ENCODE results near the gene SCAMP1. TPM values are rescaled to one million over a fixed set of nuclear protein-coding genes. Genes with fewer than 3 reads are reported as not detected.

Gene SCAMP1
- total and polyA plus RNA-seq, 2 of the 13 experiments (the other 11 are each of a cell fraction or from before 2014, with no cell fraction given), result 18.2 to 33.7 TPM

DNA sequence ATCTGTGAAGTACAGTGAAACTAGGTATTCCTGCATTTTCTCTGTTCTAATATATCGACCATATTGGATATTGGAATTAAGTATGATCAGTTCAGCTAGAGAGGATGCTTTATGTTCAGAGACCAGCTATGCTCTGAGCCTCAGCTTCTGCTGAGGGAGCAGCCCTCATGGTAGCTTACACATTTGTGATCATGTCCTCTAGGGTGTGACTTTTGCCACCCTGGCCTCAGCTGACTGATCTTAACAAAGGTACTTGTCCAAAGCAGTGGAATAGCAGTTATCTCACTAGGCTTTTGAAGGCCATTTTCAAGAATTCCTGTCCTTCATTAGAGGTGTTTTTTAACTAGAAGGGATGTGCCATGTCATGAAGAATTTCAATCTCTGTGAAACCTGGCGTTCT is 9.3 kb downstream of the SCAMP1 start:
- Histone ChIP-seq H3K4me3 (replicated peaks in 1 of 3; ENCODE audit: insufficient read depth in 1 of 3, low read depth in 2 of 3, low read length in 3 of 3) (no peak overlapping the region), H3K27ac (ENCODE audit: extremely low read length, insufficient read depth, low read length) (no peak overlapping the region), H3K36me3 (replicated peaks in 1 of 2; ENCODE audit: control insufficient read depth in 1 of 2, insufficient read depth in 2 of 2, low read length in 2 of 2) (no peaks in the 10 kb centered on the region), H3K9me3 (ENCODE audit: low read length) (no peaks in the 10 kb centered on the region), H3K4me1 (ENCODE audit: insufficient read depth, low read length) (no peaks in the 10 kb centered on the region), H3K4me2 (ENCODE audit: low read depth, low read length) (no peak overlapping the region), H3K79me2 (ENCODE audit: insufficient read depth, low read length) (peaks cover 47% of the 10 kb centered on the region), H2AFZ (ENCODE audit: low read length) (no peak overlapping the region), H3K27me3 (ENCODE audit: control insufficient read depth in 1 of 2, insufficient read depth in 2 of 2, low read length in 2 of 2) (no peaks in the 10 kb centered on the region), H3K9ac (ENCODE audit: insufficient read depth, low read depth, low read length) (no peak overlapping the region), H4K20me1 (ENCODE audit: insufficient read depth, low read length) (no peaks in the 10 kb centered on the region)
- ChIA-PET CTCF (ENCODE audit: low intra/inter-chr PET ratio, low total read pairs) (no interaction called here), POLR2A (no interaction called here)
- FAIRE-seq (no peak), ATAC-seq (no peak), DNase-seq (ENCODE audit: low spot score) (no peak)
- BruUV-seq (replicated peaks), result no TSS peak
- in situ Hi-C loops (cut with HindIII; ENCODE audit: extremely low pct_ligation_motif_present, low pct_unique_long_range_greater_than_20kb) (no loop called here), intact Hi-C loops (cut with micrococcal nuclease; ENCODE audit: unreplicated experiment) (no loop called here)
- 96% methylated on average over 2 of the region's 2 CpGs for WGBS (ENCODE audit: low lambda C conversion rate)
- TF ChIP-seq ZNF543 (CRISPR knock-in tag; IDR thresholded peaks at IDR 0.05) (no peak), KDM3A (CRISPR knock-in tag; IDR thresholded peaks at IDR 0.05; ENCODE audit: low read depth) (no peak), TSC22D2 (CRISPR knock-in tag; IDR thresholded peaks at IDR 0.05; ENCODE audit: borderline replicate concordance) (no peak), ZSCAN31 (CRISPR knock-in tag; IDR thresholded peaks at IDR 0.05; ENCODE audit: low read depth) (no peak), PHF5A (CRISPR knock-in tag; IDR thresholded peaks at IDR 0.05; ENCODE audit: low read depth, unreplicated experiment) (no peak), ZNF761 (CRISPR knock-in tag; conservative IDR thresholded peaks at IDR 0.05) (no peak), RELA (CRISPR knock-in tag; IDR thresholded peaks at IDR 0.05) (no peak), ZNF598 (CRISPR knock-in tag; IDR thresholded peaks at IDR 0.05; ENCODE audit: borderline replicate concordance) (no peak), ZNF552 (CRISPR knock-in tag; IDR thresholded peaks at IDR 0.05; ENCODE audit: borderline replicate concordance) (no peak), PRMT3 (CRISPR knock-in tag; IDR thresholded peaks at IDR 0.05; ENCODE audit: borderline replicate concordance, low read depth) (no peak), NCOR1 (IDR thresholded peaks at IDR 0.05; ENCODE audit: borderline replicate concordance, low read length) (no peak)
- TF ChIP-seq, protein P1, sequence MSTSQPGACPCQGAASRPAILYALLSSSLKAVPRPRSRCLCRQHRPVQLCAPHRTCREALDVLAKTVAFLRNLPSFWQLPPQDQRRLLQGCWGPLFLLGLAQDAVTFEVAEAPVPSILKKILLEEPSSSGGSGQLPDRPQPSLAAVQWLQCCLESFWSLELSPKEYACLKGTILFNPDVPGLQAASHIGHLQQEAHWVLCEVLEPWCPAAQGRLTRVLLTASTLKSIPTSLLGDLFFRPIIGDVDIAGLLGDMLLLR (CRISPR knock-in tag; IDR thresholded peaks at IDR 0.05), result no peak
- TF ChIP-seq, protein P2, sequence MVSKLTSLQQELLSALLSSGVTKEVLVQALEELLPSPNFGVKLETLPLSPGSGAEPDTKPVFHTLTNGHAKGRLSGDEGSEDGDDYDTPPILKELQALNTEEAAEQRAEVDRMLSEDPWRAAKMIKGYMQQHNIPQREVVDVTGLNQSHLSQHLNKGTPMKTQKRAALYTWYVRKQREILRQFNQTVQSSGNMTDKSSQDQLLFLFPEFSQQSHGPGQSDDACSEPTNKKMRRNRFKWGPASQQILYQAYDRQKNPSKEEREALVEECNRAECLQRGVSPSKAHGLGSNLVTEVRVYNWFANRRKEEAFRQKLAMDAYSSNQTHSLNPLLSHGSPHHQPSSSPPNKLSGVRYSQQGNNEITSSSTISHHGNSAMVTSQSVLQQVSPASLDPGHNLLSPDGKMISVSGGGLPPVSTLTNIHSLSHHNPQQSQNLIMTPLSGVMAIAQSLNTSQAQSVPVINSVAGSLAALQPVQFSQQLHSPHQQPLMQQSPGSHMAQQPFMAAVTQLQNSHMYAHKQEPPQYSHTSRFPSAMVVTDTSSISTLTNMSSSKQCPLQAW (CRISPR knock-in tag; IDR thresholded peaks at IDR 0.05), result no peak
- TF ChIP-seq, protein P3, sequence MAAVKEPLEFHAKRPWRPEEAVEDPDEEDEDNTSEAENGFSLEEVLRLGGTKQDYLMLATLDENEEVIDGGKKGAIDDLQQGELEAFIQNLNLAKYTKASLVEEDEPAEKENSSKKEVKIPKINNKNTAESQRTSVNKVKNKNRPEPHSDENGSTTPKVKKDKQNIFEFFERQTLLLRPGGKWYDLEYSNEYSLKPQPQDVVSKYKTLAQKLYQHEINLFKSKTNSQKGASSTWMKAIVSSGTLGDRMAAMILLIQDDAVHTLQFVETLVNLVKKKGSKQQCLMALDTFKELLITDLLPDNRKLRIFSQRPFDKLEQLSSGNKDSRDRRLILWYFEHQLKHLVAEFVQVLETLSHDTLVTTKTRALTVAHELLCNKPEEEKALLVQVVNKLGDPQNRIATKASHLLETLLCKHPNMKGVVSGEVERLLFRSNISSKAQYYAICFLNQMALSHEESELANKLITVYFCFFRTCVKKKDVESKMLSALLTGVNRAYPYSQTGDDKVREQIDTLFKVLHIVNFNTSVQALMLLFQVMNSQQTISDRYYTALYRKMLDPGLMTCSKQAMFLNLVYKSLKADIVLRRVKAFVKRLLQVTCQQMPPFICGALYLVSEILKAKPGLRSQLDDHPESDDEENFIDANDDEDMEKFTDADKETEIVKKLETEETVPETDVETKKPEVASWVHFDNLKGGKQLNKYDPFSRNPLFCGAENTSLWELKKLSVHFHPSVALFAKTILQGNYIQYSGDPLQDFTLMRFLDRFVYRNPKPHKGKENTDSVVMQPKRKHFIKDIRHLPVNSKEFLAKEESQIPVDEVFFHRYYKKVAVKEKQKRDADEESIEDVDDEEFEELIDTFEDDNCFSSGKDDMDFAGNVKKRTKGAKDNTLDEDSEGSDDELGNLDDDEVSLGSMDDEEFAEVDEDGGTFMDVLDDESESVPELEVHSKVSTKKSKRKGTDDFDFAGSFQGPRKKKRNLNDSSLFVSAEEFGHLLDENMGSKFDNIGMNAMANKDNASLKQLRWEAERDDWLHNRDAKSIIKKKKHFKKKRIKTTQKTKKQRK (IDR thresholded peaks at IDR 0.05; ENCODE audit: low read length), result no peak
- TF ChIP-seq, protein P4, sequence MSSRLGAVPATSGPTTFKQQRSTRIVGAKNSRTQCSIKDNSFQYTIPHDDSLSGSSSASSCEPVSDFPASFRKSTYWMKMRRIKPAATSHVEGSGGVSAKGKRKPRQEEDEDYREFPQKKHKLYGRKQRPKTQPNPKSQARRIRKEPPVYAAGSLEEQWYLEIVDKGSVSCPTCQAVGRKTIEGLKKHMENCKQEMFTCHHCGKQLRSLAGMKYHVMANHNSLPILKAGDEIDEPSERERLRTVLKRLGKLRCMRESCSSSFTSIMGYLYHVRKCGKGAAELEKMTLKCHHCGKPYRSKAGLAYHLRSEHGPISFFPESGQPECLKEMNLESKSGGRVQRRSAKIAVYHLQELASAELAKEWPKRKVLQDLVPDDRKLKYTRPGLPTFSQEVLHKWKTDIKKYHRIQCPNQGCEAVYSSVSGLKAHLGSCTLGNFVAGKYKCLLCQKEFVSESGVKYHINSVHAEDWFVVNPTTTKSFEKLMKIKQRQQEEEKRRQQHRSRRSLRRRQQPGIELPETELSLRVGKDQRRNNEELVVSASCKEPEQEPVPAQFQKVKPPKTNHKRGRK (CRISPR knock-in tag; IDR thresholded peaks at IDR 0.05), result no peak
- TF ChIP-seq, protein P5, sequence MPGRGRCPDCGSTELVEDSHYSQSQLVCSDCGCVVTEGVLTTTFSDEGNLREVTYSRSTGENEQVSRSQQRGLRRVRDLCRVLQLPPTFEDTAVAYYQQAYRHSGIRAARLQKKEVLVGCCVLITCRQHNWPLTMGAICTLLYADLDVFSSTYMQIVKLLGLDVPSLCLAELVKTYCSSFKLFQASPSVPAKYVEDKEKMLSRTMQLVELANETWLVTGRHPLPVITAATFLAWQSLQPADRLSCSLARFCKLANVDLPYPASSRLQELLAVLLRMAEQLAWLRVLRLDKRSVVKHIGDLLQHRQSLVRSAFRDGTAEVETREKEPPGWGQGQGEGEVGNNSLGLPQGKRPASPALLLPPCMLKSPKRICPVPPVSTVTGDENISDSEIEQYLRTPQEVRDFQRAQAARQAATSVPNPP (CRISPR knock-in tag; IDR thresholded peaks at IDR 0.05), result no peak

Data from HepG2 (cell line).